H1 (cell line): ENCODE results near the gene TTC32.

ENCODE experiments used
- BACH1 ChIP-seq: IDR thresholded peaks from 2 replicates; pipeline ENCODE4 v1.6.1; 2012; ENCODE audit warnings: low read length, improper control_type of control experiment
- BCL11A ChIP-seq, 2 experiments: IDR thresholded peaks; one replicate each; pipeline ENCODE4 v1.6.1; 2011; ENCODE audit warnings: low read depth in 2 of 2, low read length in 2 of 2, mild to moderate bottlenecking in 2 of 2
- CREB1 ChIP-seq: IDR thresholded peaks from 2 replicates; pipeline ENCODE4 v1.6.1; 2012; ENCODE audit warnings: inconsistent platforms
- EGR1 ChIP-seq: IDR thresholded peaks from 2 replicates; pipeline ENCODE4 v1.6.1; 2011; ENCODE audit warnings: low read depth, low read length, borderline replicate concordance
- EP300 ChIP-seq, 2 experiments: IDR thresholded peaks; 1 replicate in 1 of 2; 2 replicates in 1 of 2; pipeline ENCODE4 v1.6.1; 2011 to 2012; ENCODE audit warnings: low read depth in 2 of 2, low read length in 2 of 2, mild to moderate bottlenecking in 2 of 2, borderline replicate concordance in 1 of 2, inconsistent platforms in 1 of 2, moderate library complexity in 1 of 2
- EZH2 ChIP-seq: fragments of 200-600 bp; sonication (generic); IDR thresholded peaks from 2 replicates; pipeline ENCODE4 v1.7.1; 2012; ENCODE audit warnings: low read depth, mild to moderate bottlenecking, moderate library complexity, low read length, inconsistent platforms; ENCODE audit not compliant: severe bottlenecking
- HDAC6 ChIP-seq: IDR thresholded peaks from one replicate; pipeline ENCODE4 v1.7.1; 2012; ENCODE audit warnings: low read depth, mild to moderate bottlenecking, inconsistent platforms, low read length, moderate library complexity
- POLR2A ChIP-seq, 2 experiments: IDR thresholded peaks; 1 replicate in 1 of 2; 2 replicates in 1 of 2; pipeline ENCODE4 v1.6.1; 2011; ENCODE audit warnings: low read depth in 2 of 2, low read length in 2 of 2, mild to moderate bottlenecking in 2 of 2; ENCODE audit errors: control extremely low read depth in 1 of 2
- POLR2AphosphoS5 ChIP-seq: IDR thresholded peaks from 2 replicates; pipeline ENCODE4 v1.6.1; 2011; ENCODE audit warnings: low read depth, low read length
- RNF2 ChIP-seq: fragments of 200-900, 300-1000 bp; sonication (generic); IDR thresholded peaks from 2 replicates; pipeline ENCODE4 v1.7.1; 2016; ENCODE audit warnings: borderline replicate concordance, low read depth, mild to moderate bottlenecking, antibody characterized with exemption, low read length; ENCODE audit not compliant: poor library complexity, severe bottlenecking; ENCODE audit errors: missing control alignments
- TF ChIP-seq, protein P1 (sequence below): IDR thresholded peaks from 2 replicates; pipeline ENCODE4 v1.6.1; 2011; ENCODE audit warnings: low read length, improper control_type of control experiment
- TF ChIP-seq, protein P2 (sequence below), 3 experiments: IDR thresholded peaks; 1 replicate in 2 of 3; 2 replicates in 1 of 3; pipeline versions ENCODE4 v1.5.1 to v1.6.1; 2011; ENCODE audit warnings: low read length in 3 of 3, mild to moderate bottlenecking in 3 of 3, inconsistent platforms in 2 of 3, low read depth in 1 of 3, moderate library complexity in 1 of 3; ENCODE audit not compliant: insufficient read depth in 1 of 3; ENCODE audit errors: control extremely low read depth in 1 of 3

DNA sequence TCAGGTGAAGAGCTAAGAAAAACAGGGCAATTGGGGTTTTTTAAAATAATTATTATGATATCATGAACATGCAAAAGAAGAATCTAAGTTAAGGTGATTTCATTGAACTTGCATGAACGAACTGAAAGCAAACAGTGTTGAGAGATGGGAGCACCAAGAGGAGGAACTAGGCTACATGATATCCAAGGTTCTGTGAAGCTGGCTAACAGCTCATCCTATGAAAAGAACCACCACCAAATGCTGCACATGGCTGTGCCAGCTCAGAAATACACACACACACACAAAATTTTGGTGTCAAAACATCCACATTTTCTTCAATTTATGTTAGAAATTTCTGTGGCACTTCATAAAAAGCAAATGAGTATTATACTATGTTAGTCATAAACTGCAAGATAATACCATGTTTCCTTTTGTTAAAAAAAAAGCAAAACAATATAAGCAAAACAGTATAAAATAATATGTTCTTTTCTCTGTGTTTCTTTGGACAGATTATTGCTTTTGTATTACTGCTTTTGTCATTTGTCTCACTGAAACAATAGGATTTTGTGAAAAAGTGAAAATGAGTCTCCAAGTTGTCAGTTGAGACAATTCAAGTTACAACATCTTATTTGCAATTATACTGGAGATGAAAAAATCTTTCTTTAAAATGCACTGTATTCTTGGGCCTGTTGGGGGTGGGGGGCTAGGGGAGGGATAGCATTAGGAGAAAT, 12.6 kb upstream of the TTC32 start:
- TF ChIP-seq EGR1 = no peak
- TF ChIP-seq POLR2A (IDR thresholded peaks at IDR 0.05; ENCODE audit: control extremely low read depth in 1 of 2, low read depth in 2 of 2, low read length in 2 of 2) = no peak
- TF ChIP-seq, protein P1, sequence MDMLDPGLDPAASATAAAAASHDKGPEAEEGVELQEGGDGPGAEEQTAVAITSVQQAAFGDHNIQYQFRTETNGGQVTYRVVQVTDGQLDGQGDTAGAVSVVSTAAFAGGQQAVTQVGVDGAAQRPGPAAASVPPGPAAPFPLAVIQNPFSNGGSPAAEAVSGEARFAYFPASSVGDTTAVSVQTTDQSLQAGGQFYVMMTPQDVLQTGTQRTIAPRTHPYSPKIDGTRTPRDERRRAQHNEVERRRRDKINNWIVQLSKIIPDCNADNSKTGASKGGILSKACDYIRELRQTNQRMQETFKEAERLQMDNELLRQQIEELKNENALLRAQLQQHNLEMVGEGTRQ = no peak
- TF ChIP-seq, protein P2, sequence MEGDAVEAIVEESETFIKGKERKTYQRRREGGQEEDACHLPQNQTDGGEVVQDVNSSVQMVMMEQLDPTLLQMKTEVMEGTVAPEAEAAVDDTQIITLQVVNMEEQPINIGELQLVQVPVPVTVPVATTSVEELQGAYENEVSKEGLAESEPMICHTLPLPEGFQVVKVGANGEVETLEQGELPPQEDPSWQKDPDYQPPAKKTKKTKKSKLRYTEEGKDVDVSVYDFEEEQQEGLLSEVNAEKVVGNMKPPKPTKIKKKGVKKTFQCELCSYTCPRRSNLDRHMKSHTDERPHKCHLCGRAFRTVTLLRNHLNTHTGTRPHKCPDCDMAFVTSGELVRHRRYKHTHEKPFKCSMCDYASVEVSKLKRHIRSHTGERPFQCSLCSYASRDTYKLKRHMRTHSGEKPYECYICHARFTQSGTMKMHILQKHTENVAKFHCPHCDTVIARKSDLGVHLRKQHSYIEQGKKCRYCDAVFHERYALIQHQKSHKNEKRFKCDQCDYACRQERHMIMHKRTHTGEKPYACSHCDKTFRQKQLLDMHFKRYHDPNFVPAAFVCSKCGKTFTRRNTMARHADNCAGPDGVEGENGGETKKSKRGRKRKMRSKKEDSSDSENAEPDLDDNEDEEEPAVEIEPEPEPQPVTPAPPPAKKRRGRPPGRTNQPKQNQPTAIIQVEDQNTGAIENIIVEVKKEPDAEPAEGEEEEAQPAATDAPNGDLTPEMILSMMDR (IDR thresholded peaks at IDR 0.05; ENCODE audit: control extremely low read depth in 1 of 3, insufficient read depth in 1 of 3, low read depth in 1 of 3, low read length in 3 of 3) = no peak
- TF ChIP-seq CREB1 = no peak
- TF ChIP-seq POLR2AphosphoS5 = no peak
- no peak for TF ChIP-seq EP300 (IDR thresholded peaks at IDR 0.05; ENCODE audit: borderline replicate concordance in 1 of 2, low read depth in 2 of 2, low read length in 2 of 2)
- no peak for TF ChIP-seq BACH1
- no peak for TF ChIP-seq HDAC6
- no peak for TF ChIP-seq BCL11A (IDR thresholded peaks at IDR 0.05; ENCODE audit: low read depth in 2 of 2, low read length in 2 of 2)
- TF ChIP-seq EZH2 = no peak
- TF ChIP-seq RNF2 = no peak
